ENCODE results near the gene ZNF534.

ZNF534 gene

GRCh38 chr19:52428937-52429336 lies at the start of gene ZNF534:
TSS of gene ZNF534 (plus strand) at chr19:52429148. CDS start at chr19:52431475, 2,327 bp downstream.
- no peak within 1 kb of the TSS for H3K27ac Mint-ChIP-seq (ENCODE audit: low read depth)
- H3K27me3 Mint-ChIP-seq: no peaks in the 10 kb centered on the region
- ATAC-seq (replicated peaks; ENCODE audit: extremely low read depth, poor library complexity, severe bottlenecking): no peak
- H3K4me3 Mint-ChIP-seq: no peak within 1 kb of the TSS
- H3K36me3 Mint-ChIP-seq (ENCODE audit: insufficient read depth): no peaks in the 10 kb centered on the region
- no peaks in the 10 kb centered on the region for H3K4me1 Mint-ChIP-seq
- H3K9me3 Mint-ChIP-seq: peaks cover 30% of the 10 kb centered on the region
- no peak for DNase-seq (ENCODE audit: low spot score in 2 of 2)

GRCh38 chr19:52391135-52391534 lies 37.8 kb upstream of the ZNF534 start:
- Mint-ChIP-seq H3K36me3 (ENCODE audit: insufficient read depth) (no peaks in the 10 kb centered on the region), H3K27me3 (no peaks in the 10 kb centered on the region), H3K4me1 (no peaks in the 10 kb centered on the region), H3K27ac (ENCODE audit: low read depth) (no peak overlapping the region), H3K9me3 (peaks cover 30% of the 10 kb centered on the region), H3K4me3 (no peak overlapping the region)
- DNase-seq (ENCODE audit: low spot score in 2 of 2) (no peak), ATAC-seq (replicated peaks; ENCODE audit: extremely low read depth, poor library complexity, severe bottlenecking) (no peak)

- H3K9me3 Mint-ChIP-seq: peaks cover 36% of the 10 kb centered on the region
- DNase-seq (ENCODE audit: low spot score in 2 of 2): peak; percentile 82 to 90
- peak within 1 kb of the TSS; percentile 100 for H3K27ac Mint-ChIP-seq (ENCODE audit: low read depth)
- H3K4me1 Mint-ChIP-seq: peaks cover 27% of the 10 kb centered on the region
- H3K27me3 Mint-ChIP-seq: no peaks in the 10 kb centered on the region
- peaks cover 28% of the 10 kb centered on the region for H3K36me3 Mint-ChIP-seq (ENCODE audit: insufficient read depth)
- peak within 1 kb of the TSS; percentile 90 for H3K4me3 Mint-ChIP-seq
- peak; percentile 99 for ATAC-seq (replicated peaks; ENCODE audit: extremely low read depth, poor library complexity, severe bottlenecking)
Measured at GRCh38 chr19:52397310-52398080, 31.5 kb upstream of the ZNF534 start, which contains the start of gene ZNF528. TSS of gene ZNF528 (plus strand) at chr19:52397849. CDS start at chr19:52402014, 4,165 bp downstream.

GRCh38 chr19:52398081-52398441 lies 30.9 kb upstream of the ZNF534 start:
- H3K4me3 Mint-ChIP-seq: peak overlapping the region; percentile 90
- H3K36me3 Mint-ChIP-seq (ENCODE audit: insufficient read depth): peaks cover 28% of the 10 kb centered on the region
- ATAC-seq (replicated peaks; ENCODE audit: extremely low read depth, poor library complexity, severe bottlenecking): peak; percentile 37
- DNase-seq (ENCODE audit: low spot score in 2 of 2): no peak
- peaks cover 36% of the 10 kb centered on the region for H3K9me3 Mint-ChIP-seq
- peaks cover 27% of the 10 kb centered on the region for H3K4me1 Mint-ChIP-seq
- H3K27ac Mint-ChIP-seq (ENCODE audit: low read depth): peak overlapping the region; percentile 100
- no peaks in the 10 kb centered on the region for H3K27me3 Mint-ChIP-seq

GRCh38 chr19:52410276-52410675 lies 18.7 kb upstream of the ZNF534 start:
- DNase-seq (ENCODE audit: low spot score in 2 of 2) (no peak), ATAC-seq (replicated peaks; ENCODE audit: extremely low read depth, poor library complexity, severe bottlenecking) (no peak)
- Mint-ChIP-seq H3K9me3 (peaks cover 5% of the 10 kb centered on the region), H3K36me3 (ENCODE audit: insufficient read depth) (peaks cover 31% of the 10 kb centered on the region), H3K27me3 (no peaks in the 10 kb centered on the region), H3K4me1 (no peaks in the 10 kb centered on the region), H3K4me3 (no peak overlapping the region), H3K27ac (ENCODE audit: low read depth) (no peak overlapping the region)

- Mint-ChIP-seq H3K4me1 (no peaks in the 10 kb centered on the region), H3K36me3 (ENCODE audit: insufficient read depth) (peaks cover 4% of the 10 kb centered on the region)
Measured at GRCh38 chr19:52415711-52416110, 13.2 kb upstream of the ZNF534 start.

GRCh38 chr19:52442179-52442578 lies 13.2 kb downstream of the ZNF534 start:
- no peaks in the 10 kb centered on the region for H3K4me1 Mint-ChIP-seq

More at GRCh38 chr19:52415711-52416110, 13.2 kb upstream of the ZNF534 start:
- no peak overlapping the region for H3K4me3 Mint-ChIP-seq
- H3K27me3 Mint-ChIP-seq: no peaks in the 10 kb centered on the region
- peaks cover 13% of the 10 kb centered on the region for H3K9me3 Mint-ChIP-seq
- no peak overlapping the region for H3K27ac Mint-ChIP-seq (ENCODE audit: low read depth)
- DNase-seq (ENCODE audit: low spot score in 2 of 2) (no peak), ATAC-seq (replicated peaks; ENCODE audit: extremely low read depth, poor library complexity, severe bottlenecking) (no peak)

GRCh38 chr19:52444506-52444905 lies 15.6 kb downstream of the ZNF534 start:
- ATAC-seq (replicated peaks; ENCODE audit: extremely low read depth, poor library complexity, severe bottlenecking) (no peak), DNase-seq (ENCODE audit: low spot score in 2 of 2) (no peak)
- H3K36me3 Mint-ChIP-seq (ENCODE audit: insufficient read depth): no peaks in the 10 kb centered on the region
- no peak overlapping the region for H3K4me3 Mint-ChIP-seq
- H3K9me3 Mint-ChIP-seq: peaks cover 28% of the 10 kb centered on the region
- no peaks in the 10 kb centered on the region for H3K4me1 Mint-ChIP-seq
- H3K27ac Mint-ChIP-seq (ENCODE audit: low read depth): no peak overlapping the region
- H3K27me3 Mint-ChIP-seq: peaks cover 10% of the 10 kb centered on the region

More at GRCh38 chr19:52442179-52442578, 13.2 kb downstream of the ZNF534 start:
- H3K9me3 Mint-ChIP-seq: peaks cover 26% of the 10 kb centered on the region
- DNase-seq (ENCODE audit: low spot score in 2 of 2) (no peak), ATAC-seq (replicated peaks; ENCODE audit: extremely low read depth, poor library complexity, severe bottlenecking) (no peak)
- no peak overlapping the region for H3K27ac Mint-ChIP-seq (ENCODE audit: low read depth)
- H3K36me3 Mint-ChIP-seq (ENCODE audit: insufficient read depth): no peaks in the 10 kb centered on the region
- no peak overlapping the region for H3K4me3 Mint-ChIP-seq
- H3K27me3 Mint-ChIP-seq: no peaks in the 10 kb centered on the region

GRCh38 chr19:52451241-52451640 lies 22.3 kb downstream of the ZNF534 start:
- DNase-seq (ENCODE audit: low spot score in 2 of 2): no peak
- ATAC-seq (replicated peaks; ENCODE audit: extremely low read depth, poor library complexity, severe bottlenecking): no peak
- Mint-ChIP-seq H3K4me1 (peaks cover 21% of the 10 kb centered on the region), H3K9me3 (peaks cover 55% of the 10 kb centered on the region), H3K27me3 (peaks cover 10% of the 10 kb centered on the region), H3K4me3 (no peak overlapping the region), H3K36me3 (ENCODE audit: insufficient read depth) (peaks cover 7% of the 10 kb centered on the region), H3K27ac (ENCODE audit: low read depth) (no peak overlapping the region)

- H3K27ac Mint-ChIP-seq (ENCODE audit: low read depth): no peak within 1 kb of the TSS
- peak within 1 kb of the TSS; percentile 79 for H3K4me3 Mint-ChIP-seq
- H3K9me3 Mint-ChIP-seq: peaks cover 60% of the 10 kb centered on the region
- ATAC-seq (replicated peaks; ENCODE audit: extremely low read depth, poor library complexity, severe bottlenecking) (peak; percentile 64), DNase-seq (ENCODE audit: low spot score in 2 of 2) (peak in 1 of 2 donors; percentile 20)
- H3K27me3 Mint-ChIP-seq: peaks cover 9% of the 10 kb centered on the region
- H3K4me1 Mint-ChIP-seq: peaks cover 21% of the 10 kb centered on the region
- H3K36me3 Mint-ChIP-seq (ENCODE audit: insufficient read depth): peaks cover 10% of the 10 kb centered on the region
Measured at GRCh38 chr19:52453324-52454094, 24.6 kb downstream of the ZNF534 start, which contains the start of gene ZNF578. TSS of gene ZNF578 (plus strand) at chr19:52453553. CDS start at chr19:52501846, 48,293 bp downstream.

GRCh38 chr19:52464798-52465470 lies 36.0 kb downstream of the ZNF534 start:
- Mint-ChIP-seq H3K36me3 (ENCODE audit: insufficient read depth) (peaks cover 2% of the 10 kb centered on the region), H3K4me3 (no peak overlapping the region), H3K4me1 (no peaks in the 10 kb centered on the region), H3K27ac (ENCODE audit: low read depth) (no peak overlapping the region), H3K9me3 (peaks cover 28% of the 10 kb centered on the region), H3K27me3 (no peaks in the 10 kb centered on the region)
- DNase-seq (ENCODE audit: low spot score in 2 of 2) (no peak), ATAC-seq (replicated peaks; ENCODE audit: extremely low read depth, poor library complexity, severe bottlenecking) (no peak)

GRCh38 chr19:52473655-52474350 lies 44.9 kb downstream of the ZNF534 start:
- DNase-seq (ENCODE audit: low spot score in 2 of 2) (no peak), ATAC-seq (replicated peaks; ENCODE audit: extremely low read depth, poor library complexity, severe bottlenecking) (no peak)
- Mint-ChIP-seq H3K9me3 (peaks cover 39% of the 10 kb centered on the region), H3K36me3 (ENCODE audit: insufficient read depth) (no peaks in the 10 kb centered on the region), H3K27me3 (no peaks in the 10 kb centered on the region), H3K4me3 (no peak overlapping the region), H3K27ac (ENCODE audit: low read depth) (no peak overlapping the region), H3K4me1 (no peaks in the 10 kb centered on the region)
